Inflammatory macrophage treated with lipopolysaccharide for 1 hour (primary cell): ENCODE results near the gene PPP1R8.
A peak's percentile ranks its signal among the peaks of the same experiment; 100 is the strongest.
"Not testable (repeated sequence)": the region's sequence is repeated elsewhere in the genome, so short reads cannot be mapped to it uniquely, and the experiment has no call there.

Source experiments
- DNase-seq, 2 donors: peaks; one replicate each; pipeline ENCODE4 v3.0.0-alpha.2; 2020 to 2022

Gene PPP1R8

DNA sequence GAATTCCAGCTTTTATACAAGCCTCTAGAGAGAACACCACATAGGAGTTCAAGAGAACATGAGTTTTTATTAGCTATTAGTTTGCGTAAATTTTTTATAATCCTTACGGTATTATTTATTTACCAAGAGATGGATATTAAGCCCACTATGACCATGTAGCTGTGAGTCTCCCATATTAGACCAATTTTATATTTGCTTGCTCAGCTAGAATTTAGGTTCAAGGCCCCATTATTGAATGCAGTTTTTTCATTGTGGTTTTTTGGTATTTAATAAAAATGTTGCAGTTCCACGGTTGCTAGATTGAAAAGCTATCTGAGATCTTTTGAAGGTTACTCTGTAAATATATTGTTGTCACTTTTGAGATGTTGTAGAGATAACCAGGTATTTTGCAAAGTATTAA, 2.9 kb downstream of the PPP1R8 start:
- no peak for DNase-seq

DNA sequence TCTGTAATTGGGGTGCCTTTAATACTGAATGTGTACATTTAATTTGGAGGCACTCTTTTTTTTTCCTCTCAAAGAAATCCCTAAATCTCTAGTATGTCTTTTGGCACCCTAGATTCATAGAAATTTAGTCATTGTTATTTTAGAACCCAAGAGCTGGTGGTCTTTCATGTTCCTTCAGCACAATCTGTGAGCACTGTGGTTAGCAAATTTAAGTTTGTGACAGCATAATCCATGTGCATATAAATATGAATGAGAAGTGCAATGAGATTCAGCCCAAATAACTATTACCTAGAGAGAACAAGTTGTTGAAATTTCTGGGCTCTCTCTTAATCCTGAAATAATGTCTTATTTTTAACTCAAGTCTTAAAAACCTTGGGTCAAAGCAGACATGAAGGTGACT, 4.5 kb downstream of the PPP1R8 start:
- DNase-seq: no peak

DNA sequence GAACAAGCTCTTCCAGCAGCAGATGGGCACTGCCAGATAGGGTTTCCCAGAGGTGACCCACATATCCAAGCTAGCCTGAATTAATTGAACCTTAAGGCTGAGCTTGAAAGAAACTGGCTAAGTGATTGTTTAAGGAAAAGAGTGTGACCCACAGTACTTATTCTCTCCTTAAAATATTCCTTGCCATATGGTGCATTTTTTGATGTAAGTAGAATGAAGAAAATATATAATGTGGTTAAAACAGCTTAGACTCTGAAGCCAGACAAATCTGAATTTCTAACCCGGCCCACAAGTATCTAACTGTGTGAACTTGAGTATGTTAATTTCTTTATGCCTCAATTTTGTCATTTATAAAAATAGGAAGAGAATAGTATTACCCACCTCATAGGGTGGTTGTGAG, 4.9 kb downstream of the PPP1R8 start:
- no peak for DNase-seq

DNA sequence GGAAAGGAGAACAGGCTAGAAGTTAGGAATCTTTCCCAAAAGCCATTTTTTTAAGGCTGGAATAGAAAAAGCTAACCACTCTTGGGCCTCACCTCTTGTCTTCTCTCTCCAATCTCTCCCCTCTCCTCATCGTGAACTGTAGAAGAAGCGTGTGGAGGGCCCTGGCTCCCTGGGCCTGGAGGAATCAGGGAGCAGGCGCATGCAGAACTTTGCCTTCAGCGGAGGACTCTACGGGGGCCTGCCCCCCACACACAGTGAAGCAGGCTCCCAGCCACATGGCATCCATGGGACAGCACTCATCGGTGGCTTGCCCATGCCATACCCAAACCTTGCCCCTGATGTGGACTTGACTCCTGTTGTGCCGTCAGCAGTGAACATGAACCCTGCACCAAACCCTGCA, 19.4 kb downstream of the PPP1R8 start:
- no peak for DNase-seq

DNA sequence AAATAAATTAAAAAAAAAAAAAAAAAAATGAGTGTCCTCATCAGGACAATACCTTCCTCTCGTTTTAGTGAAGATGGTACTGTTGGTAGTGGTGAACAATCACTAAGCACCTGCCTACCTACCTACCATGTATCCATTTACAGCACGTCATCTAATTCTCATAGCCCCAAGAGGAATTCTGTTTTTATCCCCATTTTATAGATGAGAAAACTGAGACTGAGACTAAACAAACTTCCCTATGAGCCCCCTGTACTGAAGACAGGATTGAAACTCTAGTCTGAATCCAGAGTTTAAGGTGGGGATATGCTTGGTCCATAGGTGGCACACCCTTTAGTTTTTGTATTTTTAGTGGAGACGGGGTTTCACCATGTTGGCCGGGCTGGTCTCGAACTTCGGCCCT, 24.5 kb downstream of the PPP1R8 start:
- no peak for DNase-seq

DNA sequence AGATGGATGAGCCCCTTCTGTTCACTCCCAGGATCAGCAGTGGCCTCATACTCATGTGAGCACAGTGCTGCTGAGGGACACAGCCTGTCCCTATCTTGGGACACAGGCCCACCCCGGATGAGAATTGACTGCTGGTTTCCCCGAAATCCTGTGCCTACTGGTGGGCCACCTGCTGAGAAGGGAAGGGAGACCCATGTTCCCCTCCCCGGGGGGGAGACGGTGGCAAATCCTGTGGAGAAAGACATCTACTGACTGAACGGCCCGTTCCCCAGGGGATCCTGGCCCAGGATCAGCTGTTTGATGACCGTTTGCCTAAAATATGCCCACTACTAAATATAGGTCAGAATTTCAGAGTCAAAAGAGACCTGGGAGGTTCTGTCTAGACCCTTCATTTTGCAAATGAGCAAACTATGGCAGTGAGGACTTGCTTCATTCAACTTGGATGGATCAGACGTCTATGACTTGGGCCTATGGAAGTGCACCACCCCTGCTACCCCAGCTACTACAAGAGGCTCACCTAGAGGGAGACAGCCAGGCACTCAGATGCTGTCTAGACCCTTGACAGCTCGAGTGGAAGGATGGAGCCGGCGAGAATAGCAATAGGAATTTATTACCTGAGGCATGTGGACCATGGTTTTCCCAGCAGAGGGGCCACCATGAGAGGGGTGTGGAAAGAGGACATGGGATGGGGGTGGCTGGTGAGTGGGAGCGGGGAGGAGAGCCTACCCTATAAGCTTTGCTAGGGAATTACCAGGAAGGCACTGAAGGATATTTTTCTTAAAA, 26.2 kb downstream of the PPP1R8 start:
- DNase-seq: no peak

DNA sequence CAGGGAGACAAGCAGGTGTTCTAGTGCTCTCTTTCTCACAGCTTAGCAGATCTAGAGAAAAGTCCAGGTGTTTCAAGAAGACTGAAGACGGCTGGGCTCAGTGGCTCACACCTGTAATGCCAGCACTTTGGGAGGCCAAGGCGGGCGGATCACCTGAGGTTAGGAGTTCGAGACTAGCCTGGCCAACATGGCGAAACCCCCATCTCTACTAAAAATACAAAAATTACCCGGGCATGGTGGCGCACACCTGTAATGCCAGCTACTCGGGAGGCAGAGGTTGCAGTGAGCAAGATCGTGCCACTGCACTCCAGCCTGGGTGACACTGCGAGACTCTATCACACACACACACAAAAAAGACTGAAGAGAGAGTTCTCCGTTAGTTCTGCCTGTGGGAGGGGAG, 27.0 kb downstream of the PPP1R8 start:
- not testable (repeated sequence) for DNase-seq

DNA sequence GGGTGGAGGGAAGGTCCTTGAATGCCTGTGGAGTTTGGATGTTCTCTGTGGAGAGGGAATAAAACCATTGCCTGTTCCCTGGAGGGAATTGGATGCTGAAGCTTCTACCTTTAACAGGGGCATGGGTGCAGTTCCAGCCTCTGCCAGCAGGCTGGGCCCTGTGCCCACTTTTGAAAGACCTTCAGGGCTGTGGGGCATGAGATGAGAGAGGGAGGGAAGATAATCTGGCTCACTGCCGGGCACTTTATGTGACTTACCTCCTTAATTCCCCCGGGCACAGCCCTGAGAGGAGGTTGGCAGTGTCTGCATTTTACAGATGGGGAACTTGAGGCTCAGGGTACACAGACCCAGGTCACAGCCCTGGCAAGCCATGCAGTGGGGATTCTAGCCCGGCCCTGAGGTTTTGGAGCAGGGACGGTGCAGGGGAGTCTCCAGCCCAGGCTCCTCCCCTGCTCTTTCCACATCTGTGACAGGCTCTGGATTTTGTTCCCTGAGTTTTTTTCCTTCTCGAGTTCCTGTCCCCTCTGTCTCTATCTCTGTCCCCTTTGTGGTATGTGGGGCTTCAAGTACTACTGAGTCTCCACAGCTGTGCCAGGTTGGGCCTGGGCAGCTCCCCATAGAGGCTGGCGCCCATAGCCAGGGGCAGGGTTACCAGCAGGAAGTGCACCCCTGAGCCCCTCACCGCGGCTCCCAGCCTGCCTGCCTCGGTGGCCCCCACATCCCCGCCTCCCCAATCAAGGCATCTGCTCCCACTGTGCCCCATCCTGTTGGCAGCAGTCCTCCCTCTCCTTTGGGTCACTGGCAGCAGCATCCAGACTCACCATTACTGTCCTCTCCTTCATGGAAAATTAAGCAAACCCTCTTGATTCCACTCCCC, 27.7 kb downstream of the PPP1R8 start:
- DNase-seq: peak; percentile 68 to 96

DNA sequence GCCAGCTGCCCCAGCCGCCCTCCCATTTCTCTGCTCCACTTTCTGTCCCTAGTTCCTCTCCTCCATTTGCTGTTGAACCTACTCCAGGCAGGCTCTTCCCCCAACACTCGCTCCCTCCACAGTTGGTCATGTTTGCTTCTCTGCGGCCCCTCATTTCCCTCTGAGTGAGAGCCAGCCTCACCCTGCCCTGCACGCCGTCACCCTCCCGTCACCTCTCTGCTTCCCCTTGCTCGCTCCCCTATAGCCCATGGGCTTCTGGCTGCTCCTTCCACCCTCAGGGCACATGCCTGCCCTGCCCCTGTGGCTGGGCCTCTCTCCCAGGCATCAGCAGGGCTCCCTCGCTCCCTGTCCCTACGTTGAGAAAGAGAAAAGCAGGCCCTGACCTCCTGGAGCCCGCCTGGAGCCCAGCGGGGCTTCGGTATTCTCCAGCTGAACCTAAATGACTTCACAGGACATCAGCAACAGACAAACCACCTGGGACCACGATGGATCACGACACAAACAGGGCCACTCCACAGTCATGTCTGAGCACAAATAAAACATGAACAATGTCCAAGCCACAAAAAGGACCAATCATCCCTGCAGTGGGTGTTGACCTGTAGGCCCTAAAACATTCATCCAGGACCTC, 28.5 kb downstream of the PPP1R8 start:
- no peak for DNase-seq

DNA sequence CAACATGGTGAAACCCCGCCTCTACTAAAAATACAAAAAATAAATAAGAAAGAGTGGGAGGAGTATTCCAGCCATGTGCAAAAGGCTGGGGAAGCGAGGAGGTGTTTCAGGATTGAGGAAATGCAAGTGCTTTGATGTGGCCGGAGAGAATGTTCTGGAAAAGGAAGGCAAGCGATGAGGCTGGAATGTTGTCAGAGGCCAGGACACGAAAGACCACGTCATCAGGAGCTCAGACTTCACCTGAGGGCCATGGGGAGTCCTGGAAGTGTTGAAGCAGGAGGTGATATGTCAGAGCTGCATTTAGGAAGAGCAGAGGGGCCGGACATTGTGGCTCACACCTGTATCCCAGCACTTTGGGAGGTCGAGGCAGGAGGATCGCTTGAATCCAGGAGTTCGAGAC, 30.9 kb downstream of the PPP1R8 start:
- no peak for DNase-seq

DNA sequence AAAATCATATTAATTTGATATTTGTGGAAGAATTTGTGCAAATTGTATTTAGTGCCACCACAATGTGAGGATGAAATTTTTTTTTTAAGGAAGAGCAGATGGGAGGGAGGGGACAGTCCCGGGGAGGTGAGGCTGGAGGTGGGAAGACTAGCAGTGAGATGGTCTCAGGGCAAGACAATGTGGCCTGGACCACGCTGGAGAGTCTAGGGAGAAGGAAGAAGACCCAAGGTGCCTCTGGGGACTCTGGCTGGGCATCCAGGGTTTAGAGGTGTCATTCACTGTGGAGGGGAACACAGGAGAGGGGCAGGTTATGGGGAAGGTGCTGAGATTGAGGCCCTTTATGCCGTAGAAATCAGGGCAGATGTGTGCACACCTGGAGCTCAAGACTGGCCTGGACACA, 31.4 kb downstream of the PPP1R8 start:
- no peak for DNase-seq

DNA sequence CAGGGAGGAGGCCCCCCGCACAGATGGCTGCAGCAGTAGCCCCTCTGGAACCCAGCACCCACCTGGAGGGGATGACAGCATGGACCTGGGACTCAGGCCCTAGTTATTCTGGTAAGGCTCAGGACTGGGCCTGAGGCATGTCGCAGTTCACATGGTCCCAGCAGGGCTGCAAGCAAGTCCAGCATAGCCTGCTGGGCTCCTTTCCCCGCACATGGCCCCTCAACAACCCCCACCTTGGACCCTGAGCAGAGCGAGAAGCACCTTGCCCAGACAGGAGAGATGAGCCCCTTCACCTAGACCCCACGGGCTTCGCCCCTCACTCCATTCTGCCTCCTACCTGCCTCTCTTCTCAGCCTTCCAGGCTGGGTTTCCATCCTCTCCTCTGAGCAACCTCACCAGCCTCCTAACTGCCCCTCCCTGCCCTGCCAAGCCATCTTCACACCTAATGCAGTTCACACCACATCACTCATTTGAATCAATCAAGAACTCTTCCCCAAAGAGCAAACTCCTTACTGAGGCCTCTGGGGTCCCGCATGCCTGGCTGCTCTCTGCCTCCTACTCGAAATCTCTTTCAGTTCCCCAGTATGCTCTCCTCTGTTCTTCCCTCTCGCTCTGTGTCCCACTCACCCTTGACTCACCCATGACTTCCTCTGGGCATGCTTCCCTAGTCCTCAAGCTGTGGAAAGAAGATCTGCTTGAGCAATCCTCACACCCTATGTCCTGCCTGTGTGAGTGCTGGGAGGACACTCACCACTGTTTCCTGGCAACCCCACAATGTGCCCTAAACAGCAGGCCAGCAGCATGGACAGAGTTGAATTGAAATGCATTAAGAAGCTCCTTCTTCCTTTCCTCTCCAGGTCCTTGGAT, 32.3 kb downstream of the PPP1R8 start:
- peak; percentile 94 to 100 for DNase-seq

DNA sequence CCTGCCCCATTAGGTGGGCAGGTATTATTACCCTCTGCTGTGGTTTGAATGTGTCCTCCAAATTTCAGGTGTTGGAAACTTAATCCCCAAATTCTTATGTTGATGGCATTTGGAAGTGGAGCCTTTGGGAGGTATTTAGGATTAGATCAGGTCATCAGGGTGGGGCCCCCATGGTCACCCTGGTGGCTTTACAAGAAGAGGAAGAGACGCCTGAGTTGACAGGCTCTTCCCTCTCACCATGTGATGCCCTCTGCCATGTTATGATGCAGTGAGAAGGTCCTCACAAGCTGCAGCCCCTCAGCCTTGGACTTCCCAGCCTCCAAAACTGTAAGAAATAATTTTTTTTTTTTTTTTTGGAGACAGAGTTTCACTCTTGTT, 32.9 kb downstream of the PPP1R8 start:
- peak; percentile 66 to 80 for DNase-seq

DNA sequence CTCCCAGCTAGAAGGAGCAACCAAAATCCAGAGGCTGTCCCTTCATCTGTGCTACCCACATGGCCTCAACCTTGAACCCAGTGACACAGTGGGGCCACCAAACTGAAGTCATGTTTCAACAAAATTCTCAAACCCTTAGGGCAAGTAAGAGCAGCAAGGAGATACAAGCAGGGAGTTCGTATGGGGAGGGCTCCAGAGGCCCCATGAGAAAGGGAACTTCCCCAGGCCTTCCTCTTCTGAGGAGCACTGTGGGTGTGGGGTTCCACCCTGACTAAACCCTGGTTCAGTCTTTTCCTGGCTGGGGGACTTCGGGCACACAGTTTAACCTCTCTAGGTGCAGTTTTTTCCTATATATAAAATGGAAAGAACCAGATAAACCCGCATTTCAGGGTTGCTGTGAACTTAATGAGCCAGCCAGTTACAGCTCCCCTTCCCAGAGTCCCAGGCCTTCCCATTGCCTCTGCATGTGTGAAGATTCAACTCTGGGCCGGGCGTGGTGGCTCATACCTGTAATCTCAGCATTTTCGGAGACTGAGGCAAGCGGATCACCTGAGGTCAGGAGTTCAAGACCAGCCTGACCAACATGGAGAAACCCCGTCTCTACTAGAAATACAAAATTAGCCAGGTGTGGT, 33.8 kb downstream of the PPP1R8 start:
- DNase-seq: peak; percentile 88 to 96

DNA sequence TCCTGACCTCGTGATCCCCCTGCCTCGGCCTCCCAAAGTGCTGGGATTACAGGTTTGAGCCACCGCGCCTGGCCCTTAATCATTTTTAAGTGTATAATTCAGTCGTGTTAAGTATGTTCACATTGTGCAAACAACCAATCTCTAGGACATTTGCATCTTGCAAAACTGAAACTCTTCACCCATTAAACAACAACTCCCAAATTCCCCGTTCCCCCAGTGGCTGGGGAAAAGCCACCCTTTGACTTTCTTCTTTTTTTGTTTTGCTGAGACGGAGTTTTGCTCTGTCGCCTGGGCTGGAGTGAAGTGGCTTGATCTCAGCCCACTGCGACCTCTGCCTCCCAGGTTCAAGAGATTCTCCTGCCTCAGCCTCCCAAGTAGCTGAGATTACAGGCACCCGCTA, 35.2 kb downstream of the PPP1R8 start:
- DNase-seq: peak; percentile 86 to 91

DNA sequence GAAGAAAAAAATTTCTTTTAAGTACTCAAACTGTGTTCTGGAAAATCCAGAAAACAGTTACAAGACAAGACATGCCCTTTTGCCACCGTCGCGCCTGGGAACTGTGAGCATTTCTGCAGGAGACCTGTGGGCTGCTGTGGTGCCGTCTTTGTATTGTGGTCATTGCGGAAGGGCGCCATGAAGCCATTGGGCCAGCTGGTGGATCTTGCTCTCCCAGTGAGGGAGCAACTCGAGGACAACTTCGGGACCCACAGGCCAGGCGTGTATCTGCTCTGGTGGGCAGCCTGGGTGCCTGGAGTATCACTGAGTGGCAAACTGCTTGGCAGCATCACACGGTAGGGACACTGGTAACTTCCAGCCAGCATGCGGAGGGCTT, 38.0 kb downstream of the PPP1R8 start:
- DNase-seq: no peak

DNA sequence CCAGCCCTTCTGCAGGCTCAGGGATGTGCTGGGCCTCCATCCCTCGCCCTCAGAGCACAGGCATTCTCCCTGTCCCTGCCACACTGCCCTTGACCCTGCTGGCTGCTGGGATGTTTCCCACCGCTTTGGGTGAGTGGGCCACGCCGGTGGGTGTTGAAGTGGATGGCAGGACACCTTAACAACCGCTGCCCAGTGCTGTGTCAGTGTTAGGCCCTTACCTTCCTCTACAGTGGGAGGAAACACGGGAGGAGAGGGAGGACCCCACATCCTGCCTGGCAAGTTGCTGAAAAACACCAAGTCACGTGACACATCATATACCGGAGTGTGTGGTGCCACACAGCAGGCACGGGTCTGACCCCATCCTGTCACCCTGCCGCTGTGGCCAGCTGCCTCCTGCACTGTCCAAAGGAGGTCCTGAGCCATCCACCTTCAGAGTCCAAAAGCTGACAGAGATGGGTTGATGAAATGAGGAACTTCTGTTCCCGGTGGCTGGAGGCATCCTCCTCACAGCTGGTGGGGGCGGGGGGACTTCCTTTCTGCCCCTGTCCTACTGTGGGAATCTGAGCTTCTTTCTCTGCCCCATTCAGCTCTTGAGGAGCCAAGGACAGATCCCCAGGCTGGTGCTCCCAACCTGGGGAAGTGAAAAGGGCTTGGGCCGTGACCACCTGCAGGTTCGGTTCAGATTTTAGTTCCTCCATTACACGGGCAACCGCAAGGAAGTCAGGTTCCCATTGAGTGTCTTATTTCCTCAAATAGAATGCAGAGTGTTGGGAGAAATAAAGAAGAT, 38.5 kb downstream of the PPP1R8 start:
- peak in 1 of 2 donors; percentile 66 for DNase-seq

DNA sequence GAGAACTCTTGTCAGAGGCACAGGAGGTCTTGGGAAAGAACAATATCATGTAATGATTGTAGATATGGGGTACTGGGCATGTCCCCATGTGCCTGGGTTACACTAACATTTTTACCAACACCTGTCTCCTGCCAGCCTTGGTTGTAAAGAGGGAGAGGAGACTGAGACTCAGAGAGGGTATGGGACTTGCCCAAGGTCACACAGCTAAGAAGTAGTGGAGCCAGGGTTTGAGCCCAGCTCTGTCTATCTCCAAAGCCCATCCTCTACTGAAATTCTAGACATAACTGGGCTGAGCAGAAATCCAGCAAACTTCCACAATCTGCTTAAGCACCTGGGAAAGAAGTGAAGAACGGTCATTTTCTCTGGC, 39.1 kb downstream of the PPP1R8 start:
- no peak for DNase-seq

DNA sequence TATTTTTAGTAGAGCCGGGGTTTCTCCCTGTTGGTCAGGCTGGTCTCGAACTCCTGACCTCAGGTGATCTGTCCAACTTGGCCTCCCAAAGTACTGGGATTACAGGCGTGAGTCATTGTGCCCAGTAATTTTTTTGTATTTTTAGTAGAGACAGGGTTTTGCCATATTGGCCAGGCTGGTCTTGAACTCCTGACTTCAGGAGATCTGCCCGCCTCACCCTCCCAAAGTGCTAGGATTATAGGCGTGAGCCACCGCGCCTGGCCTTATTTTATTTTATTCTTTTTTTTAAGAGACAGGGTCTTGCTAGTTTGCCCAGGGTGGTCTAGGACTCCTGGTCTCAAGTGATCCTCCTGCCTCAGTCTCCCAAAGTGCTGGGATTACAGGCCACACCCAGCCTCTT, 40.5 kb downstream of the PPP1R8 start:
- DNase-seq: not testable (repeated sequence)

DNA sequence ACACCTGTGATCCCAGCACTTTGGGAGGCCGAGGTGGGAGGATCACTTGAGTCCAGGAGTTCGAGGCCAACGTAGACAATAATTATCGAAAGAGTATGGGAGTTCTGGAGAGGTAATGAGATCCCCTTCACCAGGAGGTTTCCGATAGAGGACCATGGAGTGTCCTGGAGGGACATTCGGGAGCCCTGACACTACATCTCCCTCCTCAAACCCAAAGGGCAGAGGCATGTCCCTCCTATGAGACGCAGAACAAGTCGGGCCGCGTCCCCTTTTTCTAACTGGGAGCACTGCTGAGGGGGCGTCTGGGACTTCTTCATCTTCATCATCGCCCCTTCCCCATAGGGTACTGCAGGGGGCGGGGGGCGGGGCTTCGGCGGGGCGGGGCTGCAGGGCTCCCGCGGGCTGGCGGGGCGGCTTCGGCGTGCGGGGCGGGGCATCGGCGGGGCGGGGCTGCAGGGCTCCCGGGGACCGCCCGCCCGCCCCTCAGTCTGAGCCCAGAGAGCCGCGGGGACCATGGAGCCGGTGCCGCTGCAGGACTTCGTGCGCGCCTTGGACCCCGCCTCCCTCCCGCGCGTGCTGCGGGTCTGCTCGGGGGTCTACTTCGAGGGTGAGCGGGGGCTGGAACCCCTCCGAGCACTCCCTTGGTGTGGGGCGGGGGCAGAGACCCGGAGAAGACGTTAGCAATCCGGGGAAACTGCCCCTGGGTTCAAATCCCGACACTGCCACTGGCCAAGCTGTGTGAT, 41.6 kb downstream of the PPP1R8 start, which contains the start of gene THEMIS2:
THEMIS2 (plus strand) TSS at position 486 of the 743 bp plus-strand sequence; CDS start at position 514, 28 bp downstream.
- peak; percentile 57 to 70 for DNase-seq
